Retinal pigment epithelial cell (primary cell): Measurements from ENCODE around the gene SLC7A14.

Source experiments
- DNase-seq: peaks from one replicate; pipeline ENCODE4 v3.0.0-alpha.2; 2010; ENCODE audit warnings: low read depth
- H3K4me3 ChIP-seq: 2 replicates; pipeline ENCODE4 v1.5.1; 2011; ENCODE audit warnings: mild to moderate bottlenecking, low read length, control low read depth, moderate library complexity
- TF ChIP-seq, protein P1 (sequence below): conservative IDR thresholded peaks from 2 replicates; pipeline ENCODE4 v1.5.1; 2011; ENCODE audit warnings: low read depth, low read length, control low read depth, inconsistent platforms

SLC7A14 gene

DNA sequence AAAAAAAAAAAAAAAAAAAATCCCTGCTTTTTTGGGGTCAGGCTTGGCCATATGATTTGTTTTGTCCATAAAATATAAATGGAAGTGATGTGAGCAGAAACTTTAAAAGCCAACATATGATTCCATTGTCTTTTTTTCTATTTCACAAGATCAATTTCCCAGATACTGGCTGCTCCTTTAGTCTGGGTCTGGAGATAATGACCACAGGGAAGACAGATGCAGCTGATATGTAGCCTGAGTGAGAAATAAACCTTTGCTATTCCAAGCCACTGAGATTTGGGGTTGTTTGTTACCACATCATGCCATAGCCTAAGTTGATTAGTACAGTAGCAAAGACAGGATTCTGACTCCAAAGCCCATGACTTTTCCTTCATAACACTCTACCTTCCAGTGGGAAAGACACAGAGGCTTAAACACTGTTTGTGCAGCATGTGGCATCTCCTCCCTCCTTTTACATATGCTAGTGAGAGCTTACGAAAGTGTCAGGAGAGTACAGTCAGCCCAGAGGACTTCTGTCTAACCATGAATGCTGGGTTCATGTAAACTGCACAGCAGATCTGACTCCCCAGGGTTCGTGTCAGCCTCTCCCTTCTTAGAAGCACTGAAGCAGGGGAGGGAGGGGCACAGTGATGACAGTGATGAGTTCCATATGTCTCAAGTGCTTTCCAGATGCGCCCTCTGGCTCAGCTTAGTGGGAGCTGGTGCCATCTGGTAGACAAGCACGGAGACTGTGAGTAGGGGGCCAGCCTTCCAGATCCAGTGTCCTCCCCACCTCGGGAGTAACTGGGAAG, 36.7 kb upstream of the SLC7A14 start:
- no peak overlapping the region for H3K4me3 ChIP-seq
- TF ChIP-seq, protein P1, sequence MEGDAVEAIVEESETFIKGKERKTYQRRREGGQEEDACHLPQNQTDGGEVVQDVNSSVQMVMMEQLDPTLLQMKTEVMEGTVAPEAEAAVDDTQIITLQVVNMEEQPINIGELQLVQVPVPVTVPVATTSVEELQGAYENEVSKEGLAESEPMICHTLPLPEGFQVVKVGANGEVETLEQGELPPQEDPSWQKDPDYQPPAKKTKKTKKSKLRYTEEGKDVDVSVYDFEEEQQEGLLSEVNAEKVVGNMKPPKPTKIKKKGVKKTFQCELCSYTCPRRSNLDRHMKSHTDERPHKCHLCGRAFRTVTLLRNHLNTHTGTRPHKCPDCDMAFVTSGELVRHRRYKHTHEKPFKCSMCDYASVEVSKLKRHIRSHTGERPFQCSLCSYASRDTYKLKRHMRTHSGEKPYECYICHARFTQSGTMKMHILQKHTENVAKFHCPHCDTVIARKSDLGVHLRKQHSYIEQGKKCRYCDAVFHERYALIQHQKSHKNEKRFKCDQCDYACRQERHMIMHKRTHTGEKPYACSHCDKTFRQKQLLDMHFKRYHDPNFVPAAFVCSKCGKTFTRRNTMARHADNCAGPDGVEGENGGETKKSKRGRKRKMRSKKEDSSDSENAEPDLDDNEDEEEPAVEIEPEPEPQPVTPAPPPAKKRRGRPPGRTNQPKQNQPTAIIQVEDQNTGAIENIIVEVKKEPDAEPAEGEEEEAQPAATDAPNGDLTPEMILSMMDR = no peak
- DNase-seq = no peak

DNA sequence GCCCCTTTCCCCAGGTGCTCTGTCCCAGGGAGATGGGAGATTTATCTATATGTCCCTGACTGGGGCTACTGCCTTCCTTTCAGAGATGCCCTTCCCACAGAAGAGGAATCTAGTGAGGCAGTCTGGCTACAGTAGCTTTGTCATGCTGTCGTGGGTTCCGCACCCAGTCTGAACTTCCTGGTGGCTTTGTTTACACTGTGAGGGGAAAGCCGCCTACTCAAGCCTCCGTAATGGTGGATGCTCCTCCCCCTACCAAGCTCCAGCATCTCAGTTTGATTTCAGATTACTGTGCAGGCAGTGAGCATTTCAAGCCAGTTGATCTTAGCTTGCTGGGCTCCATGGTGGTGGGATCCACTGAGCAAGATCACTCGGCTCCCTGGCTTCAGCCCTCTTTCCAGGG, 35.4 kb upstream of the SLC7A14 start:
- TF ChIP-seq, protein P1 = no peak
- DNase-seq = no peak

DNA sequence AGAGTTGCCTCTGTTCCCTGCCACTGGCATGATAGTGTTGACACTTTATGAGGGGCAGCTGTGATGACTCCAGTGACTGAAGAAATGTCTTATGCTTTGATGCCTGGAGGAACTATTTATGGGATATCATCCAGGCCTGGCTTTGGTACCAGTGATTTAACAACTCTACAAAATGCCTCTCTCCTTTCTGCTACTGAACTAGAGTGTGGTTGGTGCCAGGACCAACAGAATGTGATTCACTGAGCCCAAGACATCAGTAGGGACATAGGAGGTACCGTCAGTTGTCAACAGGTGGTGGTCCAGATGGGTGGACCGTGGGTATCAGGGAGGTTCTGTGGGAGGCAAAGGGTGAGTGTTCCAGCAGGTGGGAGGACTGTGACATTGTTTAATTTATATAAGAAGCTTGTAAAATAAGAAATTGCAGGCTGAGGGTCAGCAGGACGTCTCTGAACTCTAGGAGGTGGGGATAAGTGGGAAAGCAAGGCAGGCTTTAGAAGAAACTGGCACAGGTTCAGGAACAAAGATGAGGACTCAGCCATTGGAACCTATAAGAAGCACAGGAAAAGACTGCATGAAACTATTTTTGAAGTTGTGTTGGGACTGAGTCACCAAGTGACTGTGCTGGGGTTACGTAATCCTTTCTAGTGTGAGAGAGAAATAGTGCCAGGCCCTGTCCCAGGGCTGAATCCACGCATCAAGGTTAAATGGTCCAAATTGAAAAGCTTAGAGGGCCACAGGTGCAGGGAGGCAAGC, 28.5 kb upstream of the SLC7A14 start:
- H3K4me3 ChIP-seq = no peak overlapping the region
- DNase-seq = peak; percentile 75
- TF ChIP-seq, protein P1 = no peak

More for the DNA sequence above, 35.4 kb upstream of the SLC7A14 start:
- H3K4me3 ChIP-seq = no peak overlapping the region

DNA sequence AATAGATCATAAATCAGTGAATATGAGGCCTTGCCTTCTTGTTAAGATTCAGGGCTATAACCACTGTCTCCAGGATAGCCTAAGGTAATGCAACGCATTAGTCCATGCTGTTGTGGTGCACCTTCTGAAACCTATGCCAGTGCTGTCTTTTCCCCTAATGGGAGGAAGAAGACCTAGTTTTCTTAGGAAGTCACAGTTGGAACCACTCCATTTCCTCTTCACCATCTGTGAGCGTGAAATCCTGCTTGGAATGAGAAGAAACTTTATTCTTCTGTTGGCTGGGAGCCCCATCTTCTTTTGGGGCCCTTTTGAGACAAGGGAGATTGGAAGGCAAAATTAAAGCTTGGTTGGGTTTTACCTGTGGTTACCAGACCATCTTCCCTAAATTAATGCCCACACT, 25.9 kb upstream of the SLC7A14 start:
- TF ChIP-seq, protein P1 = no peak
- H3K4me3 ChIP-seq = no peak overlapping the region
- DNase-seq = no peak

DNA sequence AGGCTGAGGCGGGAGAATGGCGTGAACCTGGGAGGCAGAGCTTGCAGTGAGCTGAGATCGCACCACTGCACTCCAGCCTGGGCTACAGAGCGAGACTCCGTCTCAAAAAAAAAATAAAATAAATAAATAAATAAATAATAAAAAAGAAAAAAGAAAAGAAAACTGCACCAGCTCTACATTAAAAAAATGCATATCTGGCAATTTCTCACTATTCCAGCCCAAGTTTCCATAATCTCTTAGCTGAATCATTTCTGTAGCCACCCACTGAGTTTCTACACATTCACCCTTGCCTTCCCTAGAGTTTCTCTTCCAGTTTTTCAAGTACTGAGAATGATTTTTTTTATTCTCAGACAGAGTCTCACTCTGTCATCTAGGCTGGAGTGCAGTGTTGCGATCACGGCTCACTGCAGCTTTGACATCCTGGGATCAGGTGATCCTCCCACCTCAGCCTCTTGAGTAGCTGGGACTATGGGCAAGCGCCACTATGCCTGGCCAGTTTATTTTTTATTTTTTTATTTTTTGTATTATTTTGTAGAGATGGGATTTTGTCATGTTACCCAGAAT, 24.5 kb upstream of the SLC7A14 start:
- TF ChIP-seq, protein P1 = no peak
- H3K4me3 ChIP-seq = no peak overlapping the region
- no peak for DNase-seq

DNA sequence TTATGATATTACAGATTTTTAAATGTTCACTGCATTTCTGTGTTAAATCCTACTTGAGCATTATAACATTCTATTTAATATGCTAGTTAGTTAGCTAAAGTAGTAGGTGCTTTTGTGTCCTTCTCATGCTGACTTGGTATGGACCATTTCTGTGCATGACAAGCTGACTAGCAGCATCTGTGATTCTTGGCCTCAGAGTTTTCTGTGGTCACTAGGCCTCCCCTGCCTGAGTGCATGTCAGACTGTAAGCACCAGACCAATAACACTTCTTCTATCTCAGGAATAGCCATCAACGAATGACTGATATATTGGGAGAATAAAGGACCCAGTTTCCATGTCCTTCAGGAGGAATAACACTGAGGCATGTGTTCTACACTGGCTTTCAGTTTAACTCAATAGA, 22.6 kb upstream of the SLC7A14 start:
- no peak overlapping the region for H3K4me3 ChIP-seq
- DNase-seq = no peak
- TF ChIP-seq, protein P1 = no peak
